Retinal pigment epithelial cell (primary cell): ENCODE results near the gene TMEM121.
A peak's percentile ranks its signal among the peaks of the same experiment; 100 is the strongest.

ENCODE experiments used
- DNase-seq: peaks from one replicate; pipeline ENCODE4 v3.0.0-alpha.2; 2010; ENCODE audit warnings: low read depth
- H3K4me3 ChIP-seq: 2 replicates; pipeline ENCODE4 v1.5.1; 2011; ENCODE audit warnings: mild to moderate bottlenecking, low read length, control low read depth, moderate library complexity
- TF ChIP-seq, protein P1 (sequence below): conservative IDR thresholded peaks from 2 replicates; pipeline ENCODE4 v1.5.1; 2011; ENCODE audit warnings: low read depth, low read length, control low read depth, inconsistent platforms

TMEM121 gene

GRCh38 chr14:105480199-105480746, 46.1 kb upstream of the TMEM121 start:
- no peak overlapping the region for H3K4me3 ChIP-seq
- TF ChIP-seq, protein P1, sequence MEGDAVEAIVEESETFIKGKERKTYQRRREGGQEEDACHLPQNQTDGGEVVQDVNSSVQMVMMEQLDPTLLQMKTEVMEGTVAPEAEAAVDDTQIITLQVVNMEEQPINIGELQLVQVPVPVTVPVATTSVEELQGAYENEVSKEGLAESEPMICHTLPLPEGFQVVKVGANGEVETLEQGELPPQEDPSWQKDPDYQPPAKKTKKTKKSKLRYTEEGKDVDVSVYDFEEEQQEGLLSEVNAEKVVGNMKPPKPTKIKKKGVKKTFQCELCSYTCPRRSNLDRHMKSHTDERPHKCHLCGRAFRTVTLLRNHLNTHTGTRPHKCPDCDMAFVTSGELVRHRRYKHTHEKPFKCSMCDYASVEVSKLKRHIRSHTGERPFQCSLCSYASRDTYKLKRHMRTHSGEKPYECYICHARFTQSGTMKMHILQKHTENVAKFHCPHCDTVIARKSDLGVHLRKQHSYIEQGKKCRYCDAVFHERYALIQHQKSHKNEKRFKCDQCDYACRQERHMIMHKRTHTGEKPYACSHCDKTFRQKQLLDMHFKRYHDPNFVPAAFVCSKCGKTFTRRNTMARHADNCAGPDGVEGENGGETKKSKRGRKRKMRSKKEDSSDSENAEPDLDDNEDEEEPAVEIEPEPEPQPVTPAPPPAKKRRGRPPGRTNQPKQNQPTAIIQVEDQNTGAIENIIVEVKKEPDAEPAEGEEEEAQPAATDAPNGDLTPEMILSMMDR, result no peak
- no peak for DNase-seq

DNA sequence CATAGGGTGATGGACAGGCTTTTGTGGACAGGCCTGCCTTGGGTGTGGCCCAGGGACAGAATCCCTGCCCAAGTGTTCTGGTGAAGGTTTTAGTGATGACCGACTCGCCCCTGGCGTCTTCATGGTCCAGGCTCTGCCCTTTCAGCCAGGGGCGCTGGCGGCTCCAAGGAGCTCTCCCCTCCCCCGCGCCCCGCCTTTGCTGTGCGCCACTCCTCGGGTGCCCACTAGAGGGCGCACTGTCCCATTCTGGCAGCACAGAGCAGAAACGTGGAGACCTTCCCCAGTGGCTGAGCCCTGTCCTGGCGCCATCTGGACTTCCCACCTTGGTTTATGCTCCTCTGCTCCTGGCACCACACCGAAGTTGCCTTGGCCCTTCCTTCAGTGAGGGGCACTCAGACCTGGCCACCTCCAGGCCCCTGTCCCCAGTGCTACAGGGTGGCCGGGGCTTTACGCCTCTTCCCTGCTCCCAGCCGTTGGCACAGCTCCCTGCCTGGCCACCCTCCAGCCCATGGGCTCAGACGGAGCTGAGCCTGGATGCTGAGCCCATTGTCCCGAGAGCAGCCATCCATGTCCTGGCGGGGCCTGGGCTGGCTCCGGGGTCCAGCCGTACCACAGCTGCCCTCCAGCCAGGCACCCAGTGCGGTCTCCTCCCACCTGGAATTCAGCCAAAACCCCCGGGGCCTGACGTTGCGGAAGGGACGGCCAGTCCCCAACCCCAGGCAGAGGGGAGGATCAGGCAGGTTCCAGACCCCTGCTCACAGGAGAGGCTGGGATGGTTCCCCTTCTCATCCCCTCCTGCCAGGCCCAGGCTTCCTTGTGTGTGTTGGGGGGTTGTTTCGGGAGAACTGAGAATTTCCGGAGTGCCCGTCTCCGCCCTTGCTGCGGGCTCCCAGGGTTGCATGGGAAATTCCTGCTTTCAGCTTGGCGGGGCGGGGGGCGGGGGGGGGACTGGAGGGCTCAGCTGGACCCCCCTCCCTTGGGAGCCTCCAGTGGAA, 45.3 kb upstream of the TMEM121 start:
- H3K4me3 ChIP-seq, result peak overlapping the region; percentile 38
- TF ChIP-seq, protein P1, result peak; percentile 98
- DNase-seq, result peak; percentile 41

DNA sequence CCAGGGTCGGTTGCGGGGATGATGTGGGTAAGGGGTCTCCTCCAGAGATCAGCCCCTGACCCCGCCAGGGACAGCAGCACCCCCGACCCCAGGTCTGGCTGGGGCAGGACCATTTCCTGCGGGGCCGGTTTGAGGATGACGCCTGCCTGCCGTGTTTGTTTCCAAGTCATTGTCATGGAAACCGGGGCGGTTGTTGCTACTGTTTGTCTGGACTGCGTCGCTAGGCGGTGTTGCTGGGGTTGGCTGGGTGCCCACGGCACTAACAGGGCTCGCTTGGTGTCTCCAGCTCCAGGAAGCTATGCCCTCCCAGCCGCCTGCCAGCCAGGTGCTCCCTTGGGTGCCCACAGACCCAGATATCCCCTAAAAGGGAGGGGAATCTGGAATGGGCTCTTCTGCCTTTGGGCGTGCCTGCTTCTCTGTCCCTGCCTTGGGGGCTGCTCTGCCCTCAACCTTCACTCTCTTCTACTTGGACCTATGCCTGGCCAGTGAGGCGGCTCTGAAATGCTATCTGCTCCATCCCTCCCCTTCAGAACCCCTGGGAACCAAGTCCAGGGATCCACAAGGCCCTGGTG, 44.4 kb upstream of the TMEM121 start:
- peak overlapping the region; percentile 38 for H3K4me3 ChIP-seq

GRCh38 chr14:105482486-105483110, 43.8 kb upstream of the TMEM121 start:
- TF ChIP-seq, protein P1, result no peak
- no peak for DNase-seq
- no peak overlapping the region for H3K4me3 ChIP-seq

More for the DNA sequence above, 44.4 kb upstream of the TMEM121 start:
- peak; percentile 91 for DNase-seq
- TF ChIP-seq, protein P1, result peak; percentile 23

DNA sequence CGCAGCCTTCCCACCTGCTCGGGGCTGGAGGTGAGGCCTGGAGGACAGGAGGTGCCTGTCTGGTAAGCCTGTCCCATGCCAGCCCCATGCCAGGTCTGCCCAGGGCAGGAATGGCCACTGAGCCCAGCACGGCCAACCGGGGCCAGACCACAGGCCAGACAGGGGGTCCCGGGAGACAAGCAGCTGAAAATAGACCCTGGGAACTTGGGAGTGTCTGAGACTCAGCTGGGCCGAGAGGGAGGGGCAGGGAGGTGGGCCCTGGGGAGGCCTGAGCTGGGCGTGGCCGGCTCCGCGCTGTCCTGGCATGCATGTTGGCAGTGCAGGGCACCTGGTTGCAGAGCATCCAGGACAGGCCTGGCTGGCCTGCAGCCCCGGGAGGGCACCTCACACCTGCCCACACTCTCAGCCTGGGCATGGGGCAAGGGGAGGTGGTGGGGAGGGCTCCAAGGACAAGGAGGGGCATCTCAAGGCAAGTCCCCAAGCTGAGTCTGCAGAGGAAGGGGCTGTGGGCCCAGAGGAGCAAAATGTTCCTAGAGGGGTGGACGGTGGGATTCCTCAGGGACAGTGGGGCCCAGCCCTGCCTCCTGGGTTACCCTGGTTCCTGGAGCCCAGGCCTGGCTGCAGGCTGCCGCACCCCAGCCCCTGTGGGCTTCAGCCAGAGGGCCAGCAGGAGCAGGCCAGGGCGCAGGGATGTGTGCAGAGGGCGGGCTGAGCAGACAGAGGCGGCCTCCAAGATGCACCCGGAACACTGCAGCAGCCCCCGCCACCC, 42.9 kb upstream of the TMEM121 start:
- no peak for DNase-seq

More for the DNA sequence above, 42.9 kb upstream of the TMEM121 start:
- no peak overlapping the region for H3K4me3 ChIP-seq
- TF ChIP-seq, protein P1, result no peak
